ENCODE results near the gene CEP72.
"Not testable (repeated sequence)": the region's sequence is repeated elsewhere in the genome, so short reads cannot be mapped to it uniquely, and the experiment has no call there.

Gene CEP72

GRCh38 chr5:626850-627249 is 14.7 kb downstream of the CEP72 start:
- TF ChIP-seq TCF4 (CRISPR knock-in tag; IDR thresholded peaks at IDR 0.05; ENCODE audit: borderline replicate concordance) (no peak), RARB (CRISPR knock-in tag; IDR thresholded peaks at IDR 0.05) (no peak), ZFP3 (CRISPR knock-in tag; IDR thresholded peaks at IDR 0.05) (no peak), ZNF565 (CRISPR knock-in tag; conservative IDR thresholded peaks at IDR 0.05; ENCODE audit: low read depth) (no peak), CSDC2 (CRISPR knock-in tag; IDR thresholded peaks at IDR 0.05) (no peak), TSHZ2 (CRISPR knock-in tag; IDR thresholded peaks at IDR 0.05) (no peak), ZC3H10 (CRISPR knock-in tag; IDR thresholded peaks at IDR 0.05) (no peak), CREB5 (CRISPR knock-in tag; IDR thresholded peaks at IDR 0.05; ENCODE audit: low read depth) (no peak), ZFP30 (CRISPR knock-in tag; IDR thresholded peaks at IDR 0.05) (no peak), GLIS3 (CRISPR knock-in tag; IDR thresholded peaks at IDR 0.05) (no peak), SNAI2 (CRISPR knock-in tag; IDR thresholded peaks at IDR 0.05) (no peak), PATZ1 (CRISPR knock-in tag; IDR thresholded peaks at IDR 0.05; ENCODE audit: borderline replicate concordance) (no peak), BACH2 (CRISPR knock-in tag; IDR thresholded peaks at IDR 0.05; ENCODE audit: borderline replicate concordance) (no peak)
- ATAC-seq, result no peak

GRCh38 chr5:627840-628239 is 15.7 kb downstream of the CEP72 start:
- ATAC-seq, result no peak
- no peak for TF ChIP-seq ZNF8 (CRISPR knock-in tag; IDR thresholded peaks at IDR 0.05)
- no peak for TF ChIP-seq BACH2 (CRISPR knock-in tag; IDR thresholded peaks at IDR 0.05; ENCODE audit: borderline replicate concordance)
- no peak for TF ChIP-seq CREB5 (CRISPR knock-in tag; IDR thresholded peaks at IDR 0.05; ENCODE audit: low read depth)
- no peak for TF ChIP-seq CSRNP3 (CRISPR knock-in tag; IDR thresholded peaks at IDR 0.05)
- no peak for TF ChIP-seq ZFP30 (CRISPR knock-in tag; IDR thresholded peaks at IDR 0.05)

GRCh38 chr5:628351-629205 is 16.4 kb downstream of the CEP72 start:
- not testable (repeated sequence) for ATAC-seq

GRCh38 chr5:633501-633955 is 21.4 kb downstream of the CEP72 start:
- TF ChIP-seq PATZ1 (CRISPR knock-in tag; IDR thresholded peaks at IDR 0.05; ENCODE audit: borderline replicate concordance) (no peak), ZFP30 (CRISPR knock-in tag; IDR thresholded peaks at IDR 0.05) (no peak), ZNF8 (CRISPR knock-in tag; IDR thresholded peaks at IDR 0.05) (no peak), GLIS3 (CRISPR knock-in tag; IDR thresholded peaks at IDR 0.05) (no peak), ZNF565 (CRISPR knock-in tag; conservative IDR thresholded peaks at IDR 0.05; ENCODE audit: low read depth) (no peak), CSDC2 (CRISPR knock-in tag; IDR thresholded peaks at IDR 0.05) (no peak), ZC3H10 (CRISPR knock-in tag; IDR thresholded peaks at IDR 0.05) (no peak), PPARA (CRISPR knock-in tag; IDR thresholded peaks at IDR 0.05; ENCODE audit: borderline replicate concordance) (no peak), ARNTL (CRISPR knock-in tag; IDR thresholded peaks at IDR 0.05; ENCODE audit: borderline replicate concordance, low read depth) (no peak), ZNF70 (CRISPR knock-in tag; IDR thresholded peaks at IDR 0.05) (no peak)
- no peak; the same call in 1 of the 3 replicates for ATAC-seq

Measured in SK-N-SH treated with all-trans-retinoic acid at 6 μM for 48 hours (cell line).